MV-4-11 (cell line): ENCODE data around the gene DHRS12.
A peak's percentile ranks its signal among the peaks of the same experiment; 100 is the strongest.

Experiments
- DNase-seq: peaks from one replicate; lab custom pipeline; 2025; lab: John Stamatoyannopoulos, UW

Gene DHRS12

GRCh38 chr13:51803422-51804294, at the start of gene DHRS12:
DHRS12 (minus strand) TSS chr13:51804163; CDS start chr13:51799659, 4,504 bp downstream.
- peak; percentile 80 for DNase-seq

- DNase-seq = peak; percentile 66
These were observed 45.5 kb upstream of the DHRS12 start for GRCh38 chr13:51849145-51850101.

- no peak for DNase-seq
These were observed 44.7 kb upstream of the DHRS12 start for GRCh38 chr13:51848674-51849073.

- DNase-seq = no peak
These were observed 42.8 kb upstream of the DHRS12 start for GRCh38 chr13:51846756-51847155.

- DNase-seq = no peak
These were observed 41.8 kb upstream of the DHRS12 start for GRCh38 chr13:51845574-51846318.

- peak; percentile 17 for DNase-seq
These were observed 41.1 kb upstream of the DHRS12 start, which contains the start of gene TMEM272 for GRCh38 chr13:51844862-51845573. TMEM272 (minus strand) TSS chr13:51845177; CDS start chr13:51838530, 6,647 bp downstream.

- no peak for DNase-seq
These were observed 39.6 kb upstream of the DHRS12 start for GRCh38 chr13:51843529-51843928.

GRCh38 chr13:51841732-51842131, 37.8 kb upstream of the DHRS12 start:
- no peak for DNase-seq

GRCh38 chr13:51840917-51841316, 37.0 kb upstream of the DHRS12 start:
- DNase-seq = no peak

- no peak for DNase-seq
These were observed 36.0 kb upstream of the DHRS12 start for GRCh38 chr13:51839711-51840540.

- no peak for DNase-seq
These were observed 34.4 kb upstream of the DHRS12 start for GRCh38 chr13:51838240-51838846.

GRCh38 chr13:51837016-51837415, 33.1 kb upstream of the DHRS12 start:
- DNase-seq = no peak

- DNase-seq = no peak
These were observed 30.7 kb upstream of the DHRS12 start for GRCh38 chr13:51834581-51835171.

GRCh38 chr13:51833980-51834379, 30.0 kb upstream of the DHRS12 start:
- DNase-seq = no peak

GRCh38 chr13:51832471-51833152, 28.6 kb upstream of the DHRS12 start:
- peak; percentile 83 for DNase-seq

GRCh38 chr13:51831519-51831918, 27.6 kb upstream of the DHRS12 start:
- DNase-seq = no peak

- DNase-seq = no peak
These were observed 25.6 kb upstream of the DHRS12 start for GRCh38 chr13:51829568-51829899.

GRCh38 chr13:51828730-51829567, 25.0 kb upstream of the DHRS12 start:
- peak; percentile 27 for DNase-seq
